IMR-90 (cell line): ENCODE results near the gene ZNF593OS. TPM values are rescaled to one million over a fixed set of nuclear protein-coding genes. Genes with fewer than 3 reads are reported as not detected.

ENCODE experiments used
- ATAC-seq: fragments of 200-7000 bp; cut with Tn5 transposase; 2 replicates; pipeline ENCODE4 v1.9.1; 2020; ENCODE audit warnings: low read depth, mild to moderate bottlenecking, moderate library complexity
- BruUV-seq: library from RNA; stranded (reverse); fragments of 400-500 nt; replicated peaks from 2 replicates; lab custom pipeline; 2021; lab: Mats Ljungman, UMichigan
- CTCF ChIA-PET: fragments of 300-600 bp; formaldehyde crosslinking; extraction: SDS; loops from one replicate; lab custom pipeline; 2021; ENCODE audit warnings: antibody characterized with exemption; lab: Yijun Ruan, JAX
- POLR2A ChIA-PET: fragments of 300-600 bp; sonication (Branson Sonifier 250); formaldehyde crosslinking; loops from one replicate; lab custom pipeline; 2022; ENCODE audit warnings: antibody characterized with exemption; ENCODE audit not compliant: unreplicated experiment; lab: Charles Lee
- DNase-seq: peaks from one replicate; pipeline ENCODE4 v3.0.0; 2013
- H2AFZ ChIP-seq: replicated peaks from 2 replicates; pipeline ENCODE3; 2013; ENCODE audit warnings: low read length, mild to moderate bottlenecking; ENCODE audit not compliant: poor library complexity
- H2AK5ac ChIP-seq: 2 replicates; pipeline ENCODE4 v1.6.1; 2013; ENCODE audit warnings: low read depth, low read length, inconsistent platforms
- H2AK9ac ChIP-seq: replicated peaks from 2 replicates; pipeline ENCODE3; 2013; ENCODE audit warnings: mild to moderate bottlenecking, low read depth, low read length, moderate library complexity; ENCODE audit not compliant: poor library complexity
- H2BK120ac ChIP-seq: 2 replicates; pipeline ENCODE4 v1.6.1; 2013; ENCODE audit warnings: low read depth, low read length, inconsistent platforms
- H2BK15ac ChIP-seq: 3 replicates; pipeline ENCODE4 v1.6.1; 2013; ENCODE audit warnings: low read depth, low read length, inconsistent platforms
- H2BK20ac ChIP-seq: 2 replicates; pipeline ENCODE4 v1.6.1; 2013; ENCODE audit warnings: low read depth, mild to moderate bottlenecking, inconsistent platforms, low read length, moderate library complexity
- H2BK5ac ChIP-seq: 2 replicates; pipeline ENCODE4 v1.6.1; 2013; ENCODE audit warnings: mild to moderate bottlenecking, low read depth, low read length, inconsistent platforms; ENCODE audit not compliant: poor library complexity, severe bottlenecking
- H3K14ac ChIP-seq: replicated peaks from 2 replicates; pipeline ENCODE4 v1.6.1; 2013; ENCODE audit warnings: low read depth, low read length, inconsistent platforms
- H3K18ac ChIP-seq: 2 replicates; pipeline ENCODE4 v1.6.1; 2013; ENCODE audit warnings: low read depth, low read length, control low read depth
- H3K23ac ChIP-seq: 2 replicates; pipeline ENCODE4 v1.6.1; 2013; ENCODE audit warnings: low read depth, low read length, inconsistent platforms
- H3K27ac ChIP-seq: 2 replicates; pipeline ENCODE4 v1.5.1; 2013; ENCODE audit warnings: mild to moderate bottlenecking, control low read depth, low read length; ENCODE audit not compliant: insufficient read depth
- H3K27me3 ChIP-seq: 2 replicates; pipeline ENCODE4 v1.6.1; 2013; ENCODE audit warnings: low read length; ENCODE audit not compliant: control insufficient read depth, insufficient read depth
- H3K36me3 ChIP-seq: 2 replicates; pipeline ENCODE4 v1.6.1; 2013; ENCODE audit warnings: low read length, mixed read lengths; ENCODE audit not compliant: control insufficient read depth, insufficient read depth
- H3K4ac ChIP-seq: 2 replicates; pipeline ENCODE4 v1.6.1; 2013; ENCODE audit warnings: low read depth, low read length, inconsistent platforms
- H3K4me1 ChIP-seq: 2 replicates; pipeline ENCODE4 v1.6.1; 2013; ENCODE audit warnings: low read length, mixed read lengths; ENCODE audit not compliant: control insufficient read depth, insufficient read depth
- H3K4me2 ChIP-seq: 2 replicates; pipeline ENCODE4 v1.6.1; 2013; ENCODE audit warnings: low read depth, mild to moderate bottlenecking, control low read depth, low read length, moderate library complexity
- H3K4me3 ChIP-seq: 2 replicates; pipeline ENCODE4 v1.5.1; 2013; ENCODE audit warnings: low read depth, mild to moderate bottlenecking, control low read depth, low read length, moderate library complexity; ENCODE audit not compliant: insufficient read depth
- H3K56ac ChIP-seq: 2 replicates; pipeline ENCODE4 v1.6.1; 2013; ENCODE audit warnings: low read length, inconsistent platforms; ENCODE audit not compliant: insufficient read depth; ENCODE audit errors: extremely low read depth
- H3K79me1 ChIP-seq, 2 experiments: 2 replicates each; pipeline ENCODE4 v1.6.1; 2013; ENCODE audit warnings: low read length in 2 of 2, inconsistent platforms in 1 of 2, low read depth in 1 of 2
- H3K9ac ChIP-seq: 2 replicates; pipeline ENCODE4 v1.6.1; 2013; ENCODE audit warnings: low read depth, low read length, control low read depth
- H3K9me1 ChIP-seq: 2 replicates; pipeline ENCODE4 v1.6.1; 2013; ENCODE audit warnings: low read length, inconsistent platforms; ENCODE audit not compliant: insufficient read depth
- H3K9me3 ChIP-seq: 2 replicates; pipeline ENCODE4 v1.6.1; 2013; ENCODE audit warnings: low read length; ENCODE audit not compliant: control insufficient read depth, insufficient read depth
- H4K20me1 ChIP-seq: 2 replicates; pipeline ENCODE4 v1.6.1; 2013; ENCODE audit warnings: low read length, inconsistent platforms; ENCODE audit not compliant: insufficient read depth
- H4K5ac ChIP-seq: 2 replicates; pipeline ENCODE4 v1.6.1; 2013; ENCODE audit warnings: mild to moderate bottlenecking, low read depth, low read length, control low read depth
- H4K8ac ChIP-seq, 2 experiments: 2 replicates each; pipeline ENCODE4 v1.6.1; 2013; ENCODE audit warnings: low read depth in 2 of 2, low read length in 2 of 2, control low read depth in 1 of 2, inconsistent platforms in 1 of 2
- H4K91ac ChIP-seq: 2 replicates; pipeline ENCODE4 v1.6.1; 2013; ENCODE audit warnings: low read depth, low read length, inconsistent platforms; ENCODE audit not compliant: insufficient read depth
- BHLHE40 ChIP-seq: fragments of 150-350 bp; IDR thresholded peaks from 2 replicates; pipeline ENCODE4 v1.6.1; 2016; ENCODE audit warnings: mild to moderate bottlenecking, low read depth, low read length
- FOS ChIP-seq: fragments of 150-350 bp; IDR thresholded peaks from 2 replicates; pipeline ENCODE4 v1.6.1; 2016; ENCODE audit warnings: low read depth, low read length
- MAZ ChIP-seq: IDR thresholded peaks from 2 replicates; pipeline ENCODE4 v1.6.1; 2012; ENCODE audit warnings: low read depth, mild to moderate bottlenecking, low read length, improper control_type of control experiment, moderate library complexity, borderline replicate concordance
- MXI1 ChIP-seq: IDR thresholded peaks from 2 replicates; pipeline ENCODE4 v1.6.1; 2012; ENCODE audit warnings: low read depth, mild to moderate bottlenecking, low read length, moderate library complexity, borderline replicate concordance
- RFX5 ChIP-seq: IDR thresholded peaks from 2 replicates; pipeline ENCODE4 v1.8.0; 2012; ENCODE audit warnings: low read depth, mild to moderate bottlenecking, low read length, moderate library complexity
- SMC3 ChIP-seq: fragments of 150-350 bp; IDR thresholded peaks from 2 replicates; pipeline ENCODE4 v1.6.1; 2016; ENCODE audit warnings: low read depth, mild to moderate bottlenecking, antibody characterized with exemption, low read length, moderate library complexity
- WGBS, 2 experiments: methylation state at CpG; one replicate each; pipeline versions ENCODE4 v1.1.5 to v1.1.7; 2013; ENCODE audit warnings: missing lambda C conversion rate in 2 of 2; ENCODE audit not compliant: insufficient read length in 1 of 2; ENCODE audit errors: extremely low coverage in 2 of 2; 5-methylcytosine and 5-hydroxymethylcytosine counted together
- dilution Hi-C: fragments of 300-500 bp; cut with HindIII; formaldehyde crosslinking; loops from one replicate; pipeline ENCODE4 v1.14.3; 2018; ENCODE audit warnings: low sequenced_read_pairs; ENCODE audit not compliant: unreplicated experiment
- in situ Hi-C: fragments of 300-500 bp; cut with MboI; formaldehyde crosslinking; loops from 3 replicates; pipeline ENCODE4 v1.14.3; 2019; ENCODE audit warnings: low sequenced_read_pairs, inconsistent platforms, mixed read lengths
- intact Hi-C: fragments of 100-400 bp; cut with micrococcal nuclease; formaldehyde crosslinking; loops from 2 replicates; pipeline ENCODE4 v1.10.0; 2022
- polyA plus RNA-seq, 3 experiments: library from polyadenylated mRNA; depleted of rRNA; stranded (reverse); fragments of >200 nt; gene quantifications; 2 replicates each; pipeline ENCODE4 v1.2.3, GENCODE V29; 2012; ENCODE audit warnings: low replicate concordance in 1 of 3
- total RNA-seq: library from RNA; depleted of rRNA; stranded (reverse); fragments of >200 nt; gene quantifications from 2 replicates; pipeline ENCODE4 v1.2.3, GENCODE V29; 2012
- TF ChIP-seq, protein P1 (sequence below): conservative IDR thresholded peaks from 2 replicates; pipeline ENCODE4 v1.5.1; 2012; ENCODE audit warnings: mild to moderate bottlenecking, low read depth, low read length, improper control_type of control experiment
- TF ChIP-seq, protein P2 (sequence below): fragments of 150-350 bp; IDR thresholded peaks from 2 replicates; pipeline ENCODE4 v1.6.1; 2016; ENCODE audit warnings: low read depth, mild to moderate bottlenecking, low read length, moderate library complexity, borderline replicate concordance

ZNF593OS gene
- total and polyA plus RNA-seq, 2 of the 4 experiments (the other 2 are of a cell fraction): not detected

- Histone ChIP-seq H3K14ac (no peak overlapping the region), H3K23ac (no peak overlapping the region), H2AK5ac (no peak overlapping the region), H3K9ac (no peak overlapping the region), H3K4me2 (no peak overlapping the region), H3K4me1 (no peaks in the 10 kb centered on the region), H3K27me3 (peaks cover 35% of the 10 kb centered on the region), H4K5ac (no peak overlapping the region), H4K8ac (no peak overlapping the region), H3K56ac (no peak overlapping the region), H3K9me1 (no peaks in the 10 kb centered on the region), H2AFZ (no peak overlapping the region), H3K4me3 (no peak overlapping the region), H4K91ac (no peak overlapping the region), H4K20me1 (no peaks in the 10 kb centered on the region), H2BK5ac (no peak overlapping the region), H3K27ac (no peak overlapping the region), H2BK120ac (no peak overlapping the region), H3K79me1 (no peaks in the 10 kb centered on the region), H3K4ac (no peak overlapping the region), H3K9me3 (no peaks in the 10 kb centered on the region), H2AK9ac (peak overlapping the region; percentile 65), H3K18ac (no peak overlapping the region), H2BK20ac (no peak overlapping the region), H2BK15ac (no peak overlapping the region), H3K36me3 (no peaks in the 10 kb centered on the region)
- ChIA-PET POLR2A (no interaction called here), CTCF (interaction anchor here (0.7 to 2.4 kb wide), 3 partner anchors 8 to 19 kb away, joined by 3 to 6 read pairs (median 3); partner anchors contain the start of gene CEP85)
- TF ChIP-seq, protein P1, sequence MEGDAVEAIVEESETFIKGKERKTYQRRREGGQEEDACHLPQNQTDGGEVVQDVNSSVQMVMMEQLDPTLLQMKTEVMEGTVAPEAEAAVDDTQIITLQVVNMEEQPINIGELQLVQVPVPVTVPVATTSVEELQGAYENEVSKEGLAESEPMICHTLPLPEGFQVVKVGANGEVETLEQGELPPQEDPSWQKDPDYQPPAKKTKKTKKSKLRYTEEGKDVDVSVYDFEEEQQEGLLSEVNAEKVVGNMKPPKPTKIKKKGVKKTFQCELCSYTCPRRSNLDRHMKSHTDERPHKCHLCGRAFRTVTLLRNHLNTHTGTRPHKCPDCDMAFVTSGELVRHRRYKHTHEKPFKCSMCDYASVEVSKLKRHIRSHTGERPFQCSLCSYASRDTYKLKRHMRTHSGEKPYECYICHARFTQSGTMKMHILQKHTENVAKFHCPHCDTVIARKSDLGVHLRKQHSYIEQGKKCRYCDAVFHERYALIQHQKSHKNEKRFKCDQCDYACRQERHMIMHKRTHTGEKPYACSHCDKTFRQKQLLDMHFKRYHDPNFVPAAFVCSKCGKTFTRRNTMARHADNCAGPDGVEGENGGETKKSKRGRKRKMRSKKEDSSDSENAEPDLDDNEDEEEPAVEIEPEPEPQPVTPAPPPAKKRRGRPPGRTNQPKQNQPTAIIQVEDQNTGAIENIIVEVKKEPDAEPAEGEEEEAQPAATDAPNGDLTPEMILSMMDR: no peak
- TF ChIP-seq FOS (no peak), MXI1 (no peak), RFX5 (no peak), SMC3 (no peak), BHLHE40 (no peak), MAZ (no peak)
- TF ChIP-seq, protein P2, sequence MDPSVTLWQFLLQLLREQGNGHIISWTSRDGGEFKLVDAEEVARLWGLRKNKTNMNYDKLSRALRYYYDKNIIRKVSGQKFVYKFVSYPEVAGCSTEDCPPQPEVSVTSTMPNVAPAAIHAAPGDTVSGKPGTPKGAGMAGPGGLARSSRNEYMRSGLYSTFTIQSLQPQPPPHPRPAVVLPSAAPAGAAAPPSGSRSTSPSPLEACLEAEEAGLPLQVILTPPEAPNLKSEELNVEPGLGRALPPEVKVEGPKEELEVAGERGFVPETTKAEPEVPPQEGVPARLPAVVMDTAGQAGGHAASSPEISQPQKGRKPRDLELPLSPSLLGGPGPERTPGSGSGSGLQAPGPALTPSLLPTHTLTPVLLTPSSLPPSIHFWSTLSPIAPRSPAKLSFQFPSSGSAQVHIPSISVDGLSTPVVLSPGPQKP: no peak
- WGBS, 2 experiments: no CpG with 5 or more reads among the region's 3 CpGs
- no TSS peak for BruUV-seq
- in situ Hi-C loops: no loop called here
- dilution Hi-C loops: no loop called here
- ATAC-seq (no peak), DNase-seq (no peak)
- intact Hi-C loops: no loop called here
These were observed 43.6 kb upstream of the ZNF593OS start for GRCh38 chr1:26215246-26215645.
